ENCODE data around the gene CDKL1. TPM values are rescaled to one million over a fixed set of nuclear protein-coding genes. Genes with fewer than 3 reads are reported as not detected.

Gene CDKL1
- total and polyA plus RNA-seq, 2 donors (not counting 3 experiments of a cell fraction or from before 2014, with no cell fraction given), result 2.6 to 9.7 TPM

DNA sequence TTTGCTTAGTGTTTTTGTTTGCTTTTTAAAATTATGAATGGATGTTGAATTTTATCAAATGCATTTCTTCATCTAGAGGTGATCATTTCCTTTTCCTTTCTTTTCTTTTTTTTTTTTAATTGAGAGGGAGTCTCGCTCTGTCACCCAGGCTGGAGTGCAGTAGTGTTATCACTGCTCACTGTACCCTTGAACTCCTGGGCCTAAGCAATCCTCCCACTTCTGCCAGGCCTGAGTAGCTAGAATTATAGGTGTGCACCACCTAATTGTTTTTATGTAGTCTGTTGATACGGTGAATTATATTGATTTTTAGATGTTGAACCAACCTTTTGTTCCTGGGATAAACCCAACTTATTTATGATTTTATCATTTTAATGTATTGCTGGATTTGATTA, 1.5 kb upstream of the CDKL1 start:
- H3K4me3 ChIP-seq (replicated peaks in 1 of 3; ENCODE audit: insufficient read depth in 1 of 3, low read depth in 1 of 3, low read length in 3 of 3), result no peak overlapping the region
- H3K4me1 ChIP-seq (ENCODE audit: control insufficient read depth, extremely low read depth, insufficient read depth, low read length), result peaks cover 18% of the 10 kb centered on the region
- TF ChIP-seq POLR2AphosphoS5 (IDR thresholded peaks at IDR 0.05; ENCODE audit: insufficient read depth, low read depth, low read length), result no peak
- TF ChIP-seq GATA2 (IDR thresholded peaks at IDR 0.05; ENCODE audit: insufficient read depth, insufficient read length, low read depth, low read length), result no peak
- TF ChIP-seq, protein P1, sequence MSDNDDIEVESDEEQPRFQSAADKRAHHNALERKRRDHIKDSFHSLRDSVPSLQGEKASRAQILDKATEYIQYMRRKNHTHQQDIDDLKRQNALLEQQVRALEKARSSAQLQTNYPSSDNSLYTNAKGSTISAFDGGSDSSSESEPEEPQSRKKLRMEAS (IDR thresholded peaks at IDR 0.05; ENCODE audit: insufficient read depth, insufficient read length), result no peak
- TF ChIP-seq JUN (IDR thresholded peaks at IDR 0.05; ENCODE audit: borderline replicate concordance, insufficient read depth, insufficient read length, low read depth), result no peak
- TF ChIP-seq, protein P2, sequence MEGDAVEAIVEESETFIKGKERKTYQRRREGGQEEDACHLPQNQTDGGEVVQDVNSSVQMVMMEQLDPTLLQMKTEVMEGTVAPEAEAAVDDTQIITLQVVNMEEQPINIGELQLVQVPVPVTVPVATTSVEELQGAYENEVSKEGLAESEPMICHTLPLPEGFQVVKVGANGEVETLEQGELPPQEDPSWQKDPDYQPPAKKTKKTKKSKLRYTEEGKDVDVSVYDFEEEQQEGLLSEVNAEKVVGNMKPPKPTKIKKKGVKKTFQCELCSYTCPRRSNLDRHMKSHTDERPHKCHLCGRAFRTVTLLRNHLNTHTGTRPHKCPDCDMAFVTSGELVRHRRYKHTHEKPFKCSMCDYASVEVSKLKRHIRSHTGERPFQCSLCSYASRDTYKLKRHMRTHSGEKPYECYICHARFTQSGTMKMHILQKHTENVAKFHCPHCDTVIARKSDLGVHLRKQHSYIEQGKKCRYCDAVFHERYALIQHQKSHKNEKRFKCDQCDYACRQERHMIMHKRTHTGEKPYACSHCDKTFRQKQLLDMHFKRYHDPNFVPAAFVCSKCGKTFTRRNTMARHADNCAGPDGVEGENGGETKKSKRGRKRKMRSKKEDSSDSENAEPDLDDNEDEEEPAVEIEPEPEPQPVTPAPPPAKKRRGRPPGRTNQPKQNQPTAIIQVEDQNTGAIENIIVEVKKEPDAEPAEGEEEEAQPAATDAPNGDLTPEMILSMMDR (IDR thresholded peaks at IDR 0.05; ENCODE audit: extremely low read depth in 1 of 2, insufficient read depth in 1 of 2, low read depth in 1 of 2, low read length in 2 of 2), result no peak
- no peak for TF ChIP-seq MYC (IDR thresholded peaks at IDR 0.05; ENCODE audit: low read depth, low read length)
- TF ChIP-seq POLR2A (IDR thresholded peaks at IDR 0.05; ENCODE audit: low read depth, low read length), result no peak
- TF ChIP-seq FOS (IDR thresholded peaks at IDR 0.05; ENCODE audit: borderline replicate concordance, insufficient read depth, low read length), result no peak
- no peak for TF ChIP-seq EZH2 (IDR thresholded peaks at IDR 0.05; ENCODE audit: borderline replicate concordance, low read depth, low read length, severe bottlenecking)
- intact Hi-C loops (cut with micrococcal nuclease) (loop anchor here (5.0 kb wide), 1 partner anchor 44 kb away; no protein-coding TSS in a partner anchor), dilution Hi-C loops (cut with MboI; ENCODE audit: extremely low pct_ligation_motif_present, low sequenced_read_pairs) (no loop called here)
- no peaks in the 10 kb centered on the region for H3K9me1 ChIP-seq (replicated peaks; ENCODE audit: control insufficient read depth, extremely low read depth, insufficient read depth, low read length)
- no peaks in the 10 kb centered on the region for H3K27me3 ChIP-seq (ENCODE audit: control insufficient read depth in 2 of 2, insufficient read depth in 2 of 2, low read length in 2 of 2)
- no peaks in the 10 kb centered on the region for H4K20me1 ChIP-seq (replicated peaks; ENCODE audit: control insufficient read depth, extremely low read depth, insufficient read depth, low read length)
- ChIA-PET CTCF (interaction anchor here (2.3 kb wide), 1 partner anchor 79 kb away, joined by 33 read pairs; no protein-coding TSS in a partner anchor), POLR2A (no interaction called here)
- no peak overlapping the region for H3K9ac ChIP-seq (replicated peaks; ENCODE audit: extremely low read depth, insufficient read depth, low read length)
- no peak overlapping the region for H3K27ac ChIP-seq (ENCODE audit: insufficient read depth, low read depth, low read length)
- FAIRE-seq (no peak), DNase-seq (ENCODE audit: low read depth, low spot score) (no peak)
- no peak overlapping the region for H2AFZ ChIP-seq (ENCODE audit: low read depth, low read length)
- no peaks in the 10 kb centered on the region for H3K36me3 ChIP-seq (ENCODE audit: control insufficient read depth in 2 of 2, extremely low read depth in 1 of 2, insufficient read depth in 2 of 2, low read length in 2 of 2)
- no peaks in the 10 kb centered on the region for H3K79me2 ChIP-seq (ENCODE audit: control insufficient read depth, insufficient read depth, low read length)
- H3K9me3 ChIP-seq (replicated peaks; ENCODE audit: control insufficient read depth, insufficient read depth, low read length), result no peaks in the 10 kb centered on the region
- H3K4me2 ChIP-seq (ENCODE audit: insufficient read depth, low read length), result no peak overlapping the region
- BruUV-seq (replicated peaks), result no TSS peak

Measured in endothelial cell of umbilical vein (primary cell).